ENCODE data around the gene SP3. TPM values are rescaled to one million over a fixed set of nuclear protein-coding genes. Genes with fewer than 3 reads are reported as not detected.
A peak's percentile ranks its signal among the peaks of the same experiment; 100 is the strongest.

The SP3 gene
- total and polyA plus RNA-seq, 9 of the 15 experiments (the other 6 are each of a cell fraction or from before 2014, with no cell fraction given): 12.0 to 106 (median 74.9) TPM

- no peaks in the 10 kb centered on the region for H4K20me1 ChIP-seq (replicated peaks; ENCODE audit: control insufficient read depth, insufficient read depth, low read length)
- ATAC-seq: no peak; the same call in 1 of the 3 replicates
- no peak overlapping the region for H3K4me3 ChIP-seq
- in situ Hi-C loops (cut with MboI): no loop called here
- H3K9me3 ChIP-seq (replicated peaks; ENCODE audit: control insufficient read depth, insufficient read depth, low read depth, low read length): no peaks in the 10 kb centered on the region
- WGBS (ENCODE audit: insufficient coverage, low coverage, missing lambda C conversion rate): 71% methylated on average over 5 of the region's 5 CpGs
- no TSS peak for BruUV-seq (replicated peaks)
- FAIRE-seq: no peak
- TF ChIP-seq POLR2B (IDR thresholded peaks at IDR 0.05; ENCODE audit: low read depth, partially characterized antibody): peak; percentile 28
- peak; percentile 7; the same call in 1 of the 2 replicates for TF ChIP-seq POLR2AphosphoS5 (IDR thresholded peaks at IDR 0.05; ENCODE audit: control insufficient read depth, insufficient read depth, low read depth, low read length)
- TF ChIP-seq ZNF217 (CRISPR knock-in tag; IDR thresholded peaks at IDR 0.05): no peak
- H3K79me2 ChIP-seq (ENCODE audit: control insufficient read depth, insufficient read depth, low read length): no peaks in the 10 kb centered on the region
- no peak overlapping the region for H3K27ac ChIP-seq (ENCODE audit: extremely low read depth, low read depth, low read length)
- no peaks in the 10 kb centered on the region for H3K27me3 ChIP-seq (ENCODE audit: control insufficient read depth in 2 of 2, insufficient read depth in 2 of 2, low read length in 2 of 2)
- H3K4me1 ChIP-seq (replicated peaks in 1 of 2; ENCODE audit: control insufficient read depth in 2 of 2, insufficient read depth in 2 of 2, low read length in 2 of 2): no peaks in the 10 kb centered on the region
- ChIA-PET CTCF (ENCODE audit: low intra/inter-chr PET ratio) (no interaction called here), POLR2A (no interaction called here)
- intact Hi-C loops (cut with micrococcal nuclease): no loop called here
- no peak overlapping the region for H2AFZ ChIP-seq (ENCODE audit: low read depth, low read length)
- H3K9ac ChIP-seq (ENCODE audit: insufficient read depth in 1 of 2, low read depth in 2 of 2, low read length in 2 of 2): no peak overlapping the region
- no peak for DNase-seq (ENCODE audit: extremely low read depth in 1 of 4, low spot score in 3 of 4)
- H3K36me3 ChIP-seq (ENCODE audit: control insufficient read depth, insufficient read depth, low read length): no peaks in the 10 kb centered on the region
- no peaks in the 10 kb centered on the region for H3K9me1 ChIP-seq (ENCODE audit: control insufficient read depth, insufficient read depth, low read length)
- no peak overlapping the region for H3K4me2 ChIP-seq (ENCODE audit: insufficient read depth, low read length)
These were observed 67.0 kb downstream of the SP3 start for GRCh38 chr2:173898178-173898668.

DNA sequence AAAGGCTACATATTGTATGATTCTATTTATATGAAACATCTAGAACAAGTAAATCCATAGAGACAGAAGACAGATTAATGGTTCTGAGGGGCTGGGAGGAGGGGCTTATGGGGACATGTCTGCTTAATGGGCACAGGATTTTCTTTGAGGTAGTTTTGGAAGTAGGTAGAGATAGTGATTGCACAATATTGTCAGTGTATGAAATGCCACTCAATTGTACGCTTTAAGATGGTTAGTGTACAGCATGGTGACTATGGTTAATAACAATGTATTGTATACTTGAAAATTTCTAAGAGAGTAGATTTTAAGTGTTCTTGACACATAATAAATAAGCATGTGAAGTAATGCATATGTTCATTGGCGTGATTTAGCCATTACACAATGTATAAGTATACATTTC lies 68.4 kb downstream of the SP3 start:
- ATAC-seq: no peak
- in situ Hi-C loops (cut with MboI) (no loop called here), intact Hi-C loops (cut with micrococcal nuclease) (no loop called here)
- no peak for FAIRE-seq
- Histone ChIP-seq H3K36me3 (ENCODE audit: control insufficient read depth, insufficient read depth, low read length) (no peaks in the 10 kb centered on the region), H3K9me1 (ENCODE audit: control insufficient read depth, insufficient read depth, low read length) (no peaks in the 10 kb centered on the region), H3K4me3 (no peak overlapping the region), H3K79me2 (ENCODE audit: control insufficient read depth, insufficient read depth, low read length) (no peaks in the 10 kb centered on the region), H3K27me3 (ENCODE audit: control insufficient read depth in 2 of 2, insufficient read depth in 2 of 2, low read length in 2 of 2) (no peaks in the 10 kb centered on the region), H4K20me1 (replicated peaks; ENCODE audit: control insufficient read depth, insufficient read depth, low read length) (no peaks in the 10 kb centered on the region), H3K9ac (ENCODE audit: insufficient read depth in 1 of 2, low read depth in 2 of 2, low read length in 2 of 2) (no peak overlapping the region), H3K4me2 (ENCODE audit: insufficient read depth, low read length) (no peak overlapping the region), H3K4me1 (replicated peaks in 1 of 2; ENCODE audit: control insufficient read depth in 2 of 2, insufficient read depth in 2 of 2, low read length in 2 of 2) (peaks cover 0 to 4% of the 10 kb centered on the region in 2 experiments; a peak in 2 of 5 replicates), H3K27ac (ENCODE audit: extremely low read depth, low read depth, low read length) (no peak overlapping the region), H2AFZ (ENCODE audit: low read depth, low read length) (no peak overlapping the region), H3K9me3 (replicated peaks; ENCODE audit: control insufficient read depth, insufficient read depth, low read depth, low read length) (no peaks in the 10 kb centered on the region)
- TF ChIP-seq CEBPB (tag; IDR thresholded peaks at IDR 0.05) (peak; percentile 89), IRF2 (CRISPR knock-in tag; IDR thresholded peaks at IDR 0.05) (no peak), CEBPG (CRISPR knock-in tag; IDR thresholded peaks at IDR 0.05) (no peak), CEBPG (tag; conservative IDR thresholded peaks at IDR 0.05 in 1 of 2, IDR thresholded peaks at IDR 0.05 in 1 of 2) (peak; percentile 74 to 84)
- TF ChIP-seq, protein P1, sequence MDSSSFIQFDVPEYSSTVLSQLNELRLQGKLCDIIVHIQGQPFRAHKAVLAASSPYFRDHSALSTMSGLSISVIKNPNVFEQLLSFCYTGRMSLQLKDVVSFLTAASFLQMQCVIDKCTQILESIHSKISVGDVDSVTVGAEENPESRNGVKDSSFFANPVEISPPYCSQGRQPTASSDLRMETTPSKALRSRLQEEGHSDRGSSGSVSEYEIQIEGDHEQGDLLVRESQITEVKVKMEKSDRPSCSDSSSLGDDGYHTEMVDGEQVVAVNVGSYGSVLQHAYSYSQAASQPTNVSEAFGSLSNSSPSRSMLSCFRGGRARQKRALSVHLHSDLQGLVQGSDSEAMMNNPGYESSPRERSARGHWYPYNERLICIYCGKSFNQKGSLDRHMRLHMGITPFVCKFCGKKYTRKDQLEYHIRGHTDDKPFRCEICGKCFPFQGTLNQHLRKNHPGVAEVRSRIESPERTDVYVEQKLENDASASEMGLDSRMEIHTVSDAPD (CRISPR knock-in tag; IDR thresholded peaks at IDR 0.05): no peak
- WGBS (ENCODE audit: insufficient coverage, low coverage, missing lambda C conversion rate): 61% methylated on average over 2 of the region's 2 CpGs
- ChIA-PET CTCF (ENCODE audit: low intra/inter-chr PET ratio) (no interaction called here), POLR2A (no interaction called here)
- no peak for DNase-seq (ENCODE audit: extremely low read depth in 1 of 4, low spot score in 3 of 4)
- BruUV-seq (replicated peaks): no TSS peak

Data from K562 (cell line).